8988T (cell line): ENCODE measurements around the gene DEPDC5.
A peak's percentile ranks its signal among the peaks of the same experiment; 100 is the strongest.
"Not testable (repeated sequence)": the region's sequence is repeated elsewhere in the genome, so short reads cannot be mapped to it uniquely, and the experiment has no call there.

Experiments
- DNase-seq: peaks from one replicate; pipeline ENCODE4 v3.0.0; 2011

DEPDC5 gene

GRCh38 chr22:31753634-31754501 is at the start of gene DEPDC5:
DEPDC5 (plus strand) TSS chr22:31754019; CDS start chr22:31754922, 903 bp downstream.
- peak; percentile 70 for DNase-seq

GRCh38 chr22:31707519-31707918 is 46.3 kb upstream of the DEPDC5 start:
- DNase-seq = no peak

- not testable (repeated sequence) for DNase-seq
Observed at GRCh38 chr22:31711226-31711625, 42.6 kb upstream of the DEPDC5 start.

GRCh38 chr22:31715147-31715778 is 38.6 kb upstream of the DEPDC5 start:
- no peak for DNase-seq

- no peak for DNase-seq
Observed at GRCh38 chr22:31719850-31720471, 33.9 kb upstream of the DEPDC5 start.

GRCh38 chr22:31723723-31724122 is 30.1 kb upstream of the DEPDC5 start:
- no peak for DNase-seq

- DNase-seq = no peak
Observed at GRCh38 chr22:31726692-31727091, 27.1 kb upstream of the DEPDC5 start.

- DNase-seq = no peak
Observed at GRCh38 chr22:31728857-31729256, 25.0 kb upstream of the DEPDC5 start.

GRCh38 chr22:31730344-31730711 is 23.5 kb upstream of the DEPDC5 start:
- no peak for DNase-seq

GRCh38 chr22:31732089-31732829 is 21.6 kb upstream of the DEPDC5 start:
- no peak for DNase-seq

- DNase-seq = no peak
Observed at GRCh38 chr22:31733580-31734079, 20.2 kb upstream of the DEPDC5 start.

- DNase-seq = peak; percentile 16
Observed at GRCh38 chr22:31734512-31734911, 19.3 kb upstream of the DEPDC5 start.

- no peak for DNase-seq
Observed at GRCh38 chr22:31736458-31736857, 17.4 kb upstream of the DEPDC5 start.

- no peak for DNase-seq
Observed at GRCh38 chr22:31737932-31738331, 15.9 kb upstream of the DEPDC5 start.

GRCh38 chr22:31738566-31738965 is 15.3 kb upstream of the DEPDC5 start:
- no peak for DNase-seq

- DNase-seq = no peak
Observed at GRCh38 chr22:31739795-31740201, 14.0 kb upstream of the DEPDC5 start.

GRCh38 chr22:31740314-31740713 is 13.5 kb upstream of the DEPDC5 start:
- DNase-seq = not testable (repeated sequence)

GRCh38 chr22:31742115-31742514 is 11.7 kb upstream of the DEPDC5 start:
- no peak for DNase-seq

GRCh38 chr22:31742682-31743081 is 11.1 kb upstream of the DEPDC5 start:
- no peak for DNase-seq

GRCh38 chr22:31743871-31744270 is 9.9 kb upstream of the DEPDC5 start:
- DNase-seq = no peak

- DNase-seq = no peak
Observed at GRCh38 chr22:31747441-31747840, 6.4 kb upstream of the DEPDC5 start.

GRCh38 chr22:31748490-31748889 is 5.3 kb upstream of the DEPDC5 start:
- DNase-seq = no peak
